GM12873 (cell line): ENCODE measurements around the gene PLLP.

Experiments
- CTCF ChIP-seq: IDR thresholded peaks from 2 replicates; pipeline ENCODE4 v1.5.1; 2012; ENCODE audit warnings: low read depth, mild to moderate bottlenecking, moderate library complexity, low read length, control low read depth; ENCODE audit not compliant: insufficient read depth; ENCODE audit errors: missing control alignments

Gene PLLP

GRCh38 chr16:57225978-57226377 is 58.5 kb downstream of the PLLP start:
- TF ChIP-seq CTCF = no peak

GRCh38 chr16:57224651-57225335 is 59.7 kb downstream of the PLLP start:
- no peak for TF ChIP-seq CTCF

- TF ChIP-seq CTCF = no peak
Measured at GRCh38 chr16:57223057-57223456, 61.4 kb downstream of the PLLP start.

- TF ChIP-seq CTCF = no peak
Measured at GRCh38 chr16:57216968-57217367, 67.5 kb downstream of the PLLP start.

- TF ChIP-seq CTCF = no peak
Measured at GRCh38 chr16:57213462-57213861, 71.0 kb downstream of the PLLP start.

- no peak for TF ChIP-seq CTCF
Measured at GRCh38 chr16:57209780-57210179, 74.7 kb downstream of the PLLP start.

- TF ChIP-seq CTCF = no peak
Measured at GRCh38 chr16:57208926-57209325, 75.5 kb downstream of the PLLP start.
